ENCODE measurements around the gene COX7A2. TPM values are rescaled to one million over a fixed set of nuclear protein-coding genes. Genes with fewer than 3 reads are reported as not detected.

COX7A2 gene
- total and polyA plus RNA-seq, 3 donors from 2014 or later = 154 to 1,268 (median 167) TPM

DNA sequence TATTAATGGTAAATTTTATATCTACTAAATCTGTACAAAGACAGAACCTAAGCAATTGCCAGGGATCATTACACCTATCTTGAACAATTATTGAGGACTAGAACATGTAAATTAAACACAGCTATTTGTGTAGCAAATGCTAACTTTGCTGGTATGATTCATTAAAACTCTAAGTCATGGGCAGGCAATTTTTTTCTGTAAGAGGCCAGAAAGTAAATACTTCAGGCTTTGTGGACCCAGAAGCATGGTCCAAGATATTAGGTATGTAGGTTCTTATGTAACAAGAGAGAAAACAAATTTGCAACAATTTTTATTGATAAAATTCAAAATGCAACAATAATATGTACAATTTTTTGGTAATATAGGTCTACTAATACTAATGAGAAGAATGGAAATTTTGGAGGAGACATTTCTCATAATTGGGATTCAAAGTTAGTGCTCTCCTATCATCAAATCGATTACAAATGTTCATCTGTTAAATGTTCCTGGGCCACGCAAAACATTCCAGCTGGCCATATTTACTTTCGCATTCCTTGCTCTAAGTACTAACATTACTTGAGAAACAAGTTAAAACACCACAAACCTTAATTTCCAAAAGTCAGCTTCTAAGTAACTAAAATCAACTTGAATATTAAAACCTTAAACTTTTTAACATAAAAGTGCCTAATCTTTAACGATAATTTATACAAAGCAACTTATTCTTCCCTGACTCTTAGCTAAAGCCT lies 36.7 kb upstream of the COX7A2 start:
- WGBS, 2 donors = 78% methylated on average over 4 of the region's 4 CpGs

DNA sequence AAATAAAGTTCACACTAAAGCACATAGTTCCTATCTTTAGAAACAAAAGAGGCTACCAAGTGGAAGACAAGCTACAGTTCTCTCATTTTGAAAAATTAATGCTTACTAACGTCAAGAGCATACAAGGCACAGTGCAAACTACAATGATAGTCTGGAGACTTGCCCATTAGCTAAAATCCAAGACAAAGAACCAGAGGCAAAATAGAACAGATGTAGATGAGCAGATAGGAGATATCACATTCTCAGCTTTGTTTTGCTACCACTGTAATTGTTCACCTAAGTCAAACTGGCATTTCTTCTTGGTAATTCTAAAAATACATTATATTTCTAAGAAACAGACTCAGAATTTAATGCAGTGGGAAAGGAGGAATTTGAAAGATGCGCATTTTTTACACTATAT lies 35.8 kb upstream of the COX7A2 start:
- no peak overlapping the region for H3K4me3 ChIP-seq
- H3K4me1 ChIP-seq = peaks cover 11% of the 10 kb centered on the region
- DNase-seq = no peak
- intact Hi-C loops (cut with DNase I; ENCODE audit: low total_unique reads) = no loop called here
- H3K27ac ChIP-seq = no peak overlapping the region
- H3K9me3 ChIP-seq = no peaks in the 10 kb centered on the region
- TF ChIP-seq, protein P1, sequence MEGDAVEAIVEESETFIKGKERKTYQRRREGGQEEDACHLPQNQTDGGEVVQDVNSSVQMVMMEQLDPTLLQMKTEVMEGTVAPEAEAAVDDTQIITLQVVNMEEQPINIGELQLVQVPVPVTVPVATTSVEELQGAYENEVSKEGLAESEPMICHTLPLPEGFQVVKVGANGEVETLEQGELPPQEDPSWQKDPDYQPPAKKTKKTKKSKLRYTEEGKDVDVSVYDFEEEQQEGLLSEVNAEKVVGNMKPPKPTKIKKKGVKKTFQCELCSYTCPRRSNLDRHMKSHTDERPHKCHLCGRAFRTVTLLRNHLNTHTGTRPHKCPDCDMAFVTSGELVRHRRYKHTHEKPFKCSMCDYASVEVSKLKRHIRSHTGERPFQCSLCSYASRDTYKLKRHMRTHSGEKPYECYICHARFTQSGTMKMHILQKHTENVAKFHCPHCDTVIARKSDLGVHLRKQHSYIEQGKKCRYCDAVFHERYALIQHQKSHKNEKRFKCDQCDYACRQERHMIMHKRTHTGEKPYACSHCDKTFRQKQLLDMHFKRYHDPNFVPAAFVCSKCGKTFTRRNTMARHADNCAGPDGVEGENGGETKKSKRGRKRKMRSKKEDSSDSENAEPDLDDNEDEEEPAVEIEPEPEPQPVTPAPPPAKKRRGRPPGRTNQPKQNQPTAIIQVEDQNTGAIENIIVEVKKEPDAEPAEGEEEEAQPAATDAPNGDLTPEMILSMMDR (IDR thresholded peaks at IDR 0.05) = no peak
- TF ChIP-seq POLR2A (IDR thresholded peaks at IDR 0.05) = no peak
- no peaks in the 10 kb centered on the region for H3K36me3 ChIP-seq (ENCODE audit: low read depth, missing control alignments)
- 61 to 67% methylated on average over 2 of the region's 2 CpGs for WGBS, 2 donors
- H3K27me3 ChIP-seq = no peaks in the 10 kb centered on the region

More for the DNA sequence above, 36.7 kb upstream of the COX7A2 start:
- Histone ChIP-seq H3K4me1 (peaks cover 11% of the 10 kb centered on the region), H3K36me3 (ENCODE audit: low read depth, missing control alignments) (no peaks in the 10 kb centered on the region), H3K9me3 (no peaks in the 10 kb centered on the region), H3K27me3 (no peaks in the 10 kb centered on the region), H3K4me3 (no peak overlapping the region), H3K27ac (no peak overlapping the region)
- no peak for DNase-seq
- no peak for TF ChIP-seq POLR2A (IDR thresholded peaks at IDR 0.05)
- TF ChIP-seq, protein P1 (IDR thresholded peaks at IDR 0.05) = no peak
- intact Hi-C loops (cut with DNase I; ENCODE audit: low total_unique reads) = no loop called here

DNA sequence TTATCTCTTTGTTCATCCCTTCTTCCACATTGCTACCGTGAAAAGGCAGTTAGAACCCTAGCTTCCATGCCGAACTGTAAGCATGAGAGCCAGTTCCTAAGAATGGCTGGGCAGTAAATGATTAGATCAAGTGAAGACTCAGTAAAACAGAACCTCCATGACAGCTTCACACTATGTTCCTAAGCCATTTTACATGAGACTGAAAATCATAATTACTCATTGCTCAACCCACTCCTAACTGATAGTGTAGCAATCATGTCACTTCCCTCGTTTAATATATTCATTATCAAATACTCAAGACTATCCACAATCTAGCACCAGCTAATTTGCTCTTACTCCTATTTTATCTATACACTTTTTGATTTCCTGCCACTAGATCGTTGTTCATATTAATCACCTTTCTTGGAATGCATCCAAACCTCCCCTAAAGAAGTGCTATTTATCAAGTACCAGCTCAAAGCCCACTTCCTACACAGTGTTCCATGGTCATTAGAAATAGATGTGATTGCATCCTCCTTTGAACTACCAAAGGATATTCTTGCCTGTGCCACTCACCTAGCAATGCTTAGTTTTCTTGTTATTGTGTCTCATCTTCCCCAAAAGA lies 35.0 kb upstream of the COX7A2 start:
- no peaks in the 10 kb centered on the region for H3K27me3 ChIP-seq
- WGBS, 2 donors = 40 to 58% methylated on average over 4 of the region's 4 CpGs
- H3K4me3 ChIP-seq = no peak overlapping the region
- intact Hi-C loops (cut with DNase I; ENCODE audit: low total_unique reads) = no loop called here
- no peaks in the 10 kb centered on the region for H3K36me3 ChIP-seq (ENCODE audit: low read depth, missing control alignments)
- peaks cover 11% of the 10 kb centered on the region for H3K4me1 ChIP-seq
- H3K9me3 ChIP-seq = no peaks in the 10 kb centered on the region
- no peak for TF ChIP-seq POLR2A (IDR thresholded peaks at IDR 0.05)
- TF ChIP-seq, protein P1 (IDR thresholded peaks at IDR 0.05) = no peak
- no peak for DNase-seq
- H3K27ac ChIP-seq = no peak overlapping the region

DNA sequence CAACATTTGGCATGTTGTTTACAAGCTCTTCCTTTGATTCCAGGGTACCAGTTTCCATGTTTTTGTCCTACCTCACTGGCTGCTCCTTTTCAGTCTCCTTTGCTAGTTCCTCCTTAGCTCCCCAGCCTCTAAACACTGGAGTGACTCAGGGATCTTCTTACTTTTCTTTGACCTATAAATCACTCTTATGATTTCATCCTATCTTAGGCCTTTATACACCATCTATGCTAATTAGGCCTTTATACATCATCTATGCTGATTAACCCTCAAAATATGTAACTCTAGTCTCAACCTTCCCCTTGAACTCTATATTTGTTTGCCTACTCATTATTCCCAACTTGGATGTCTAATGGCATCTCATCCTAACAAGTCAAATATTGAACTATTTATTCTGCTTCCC lies 31.5 kb upstream of the COX7A2 start:
- H3K4me1 ChIP-seq = peaks cover 25% of the 10 kb centered on the region
- intact Hi-C loops (cut with DNase I; ENCODE audit: low total_unique reads) = no loop called here

More for the DNA sequence above, 31.5 kb upstream of the COX7A2 start:
- no peak for DNase-seq
- TF ChIP-seq, protein P1 (IDR thresholded peaks at IDR 0.05) = no peak
- TF ChIP-seq POLR2A (IDR thresholded peaks at IDR 0.05) = no peak
- Histone ChIP-seq H3K36me3 (ENCODE audit: low read depth, missing control alignments) (no peaks in the 10 kb centered on the region), H3K27me3 (no peaks in the 10 kb centered on the region), H3K9me3 (no peaks in the 10 kb centered on the region), H3K4me3 (no peak overlapping the region), H3K27ac (no peak overlapping the region)
